Naive thymus-derived CD4-positive, alpha-beta T cell (primary cell): Measurements from ENCODE around the gene UPP1. TPM values are rescaled to one million over a fixed set of nuclear protein-coding genes. Genes with fewer than 3 reads are reported as not detected.
A peak's percentile ranks its signal among the peaks of the same experiment; 100 is the strongest.
"Not testable (repeated sequence)": the region's sequence is repeated elsewhere in the genome, so short reads cannot be mapped to it uniquely, and the experiment has no call there.

Source experiments
- ATAC-seq: fragments of 150-1000 bp; cut with Tn5 transposase; 2 replicates; pipeline ENCODE4 v1.10.0; 2021; ENCODE audit warnings: mild to moderate bottlenecking, moderate library complexity
- CTCF ChIA-PET: fragments of 350-600 bp; sonication (Branson Sonifier 250); formaldehyde crosslinking; loops from one replicate; lab custom pipeline; 2021; ENCODE audit warnings: antibody characterized with exemption; lab: Charles Lee
- POLR2A ChIA-PET: fragments of 350-600 bp; sonication (Branson Sonifier 250); formaldehyde crosslinking; loops from one replicate; lab custom pipeline; 2021; ENCODE audit warnings: antibody characterized with exemption, inconsistent platforms; lab: Charles Lee
- DNase-seq, 9 donors: peaks; one replicate each; pipeline versions ENCODE4 v3.0.0 to v3.0.0-alpha.2; 2020 to 2022; ENCODE audit warnings: mixed read lengths in 1 of 9
- H3K27ac ChIP-seq: one replicate; pipeline ENCODE4 v1.7.0; 2013; ENCODE audit warnings: mild to moderate bottlenecking, low read depth, low read length, moderate library complexity
- H3K27me3 ChIP-seq, 2 donors: one replicate each; pipeline ENCODE4 v1.7.0; 2013; ENCODE audit warnings: low read length in 2 of 2, mild to moderate bottlenecking in 2 of 2, moderate library complexity in 2 of 2; ENCODE audit not compliant: control insufficient read depth in 2 of 2, insufficient read depth in 2 of 2
- H3K36me3 ChIP-seq, 3 experiments: 1 replicate in 2 of 3; 2 replicates in 1 of 3; pipeline ENCODE4 v1.7.0; 2013; ENCODE audit warnings: low read length in 3 of 3, mild to moderate bottlenecking in 3 of 3, moderate library complexity in 1 of 3; ENCODE audit not compliant: insufficient read depth in 3 of 3, control insufficient read depth in 2 of 3
- H3K4me1 ChIP-seq, 2 donors: one replicate each; pipeline ENCODE4 v1.7.0; 2013; ENCODE audit warnings: low read length in 2 of 2, mild to moderate bottlenecking in 2 of 2, moderate library complexity in 1 of 2; ENCODE audit not compliant: control insufficient read depth in 2 of 2, insufficient read depth in 2 of 2
- H3K4me3 ChIP-seq: 2 replicates; pipeline ENCODE4 v1.7.0; 2013; ENCODE audit warnings: mild to moderate bottlenecking, low read length
- H3K9me3 ChIP-seq, 3 experiments: 1 replicate in 2 of 3; 2 replicates in 1 of 3; pipeline ENCODE4 v1.7.0; 2013; ENCODE audit warnings: low read length in 3 of 3; ENCODE audit not compliant: control insufficient read depth in 2 of 3
- H3K27ac Mint-ChIP-seq, 9 donors: one replicate each; pipeline ENCODE4 v1.8.0; 2020 to 2022; ENCODE audit warnings: mixed read lengths in 9 of 9, mild to moderate bottlenecking in 8 of 9, moderate library complexity in 5 of 9, inconsistent platforms in 2 of 9
- H3K27me3 Mint-ChIP-seq, 5 donors: one replicate each; pipeline ENCODE4 v1.8.0; 2021 to 2022; ENCODE audit warnings: mixed read lengths in 5 of 5, mild to moderate bottlenecking in 1 of 5
- H3K36me3 Mint-ChIP-seq, 5 donors: one replicate each; pipeline ENCODE4 v1.8.0; 2020 to 2022; ENCODE audit warnings: mixed read lengths in 5 of 5, mild to moderate bottlenecking in 3 of 5, inconsistent platforms in 1 of 5
- H3K4me1 Mint-ChIP-seq, 7 donors: one replicate each; pipeline ENCODE4 v1.8.0; 2020 to 2022; ENCODE audit warnings: mixed read lengths in 7 of 7, mild to moderate bottlenecking in 3 of 7, inconsistent platforms in 1 of 7
- H3K4me3 Mint-ChIP-seq, 10 donors: one replicate each; pipeline ENCODE4 v1.8.0; 2020 to 2022; ENCODE audit warnings: mild to moderate bottlenecking in 10 of 10, mixed read lengths in 10 of 10, moderate library complexity in 6 of 10, inconsistent platforms in 2 of 10
- H3K9me3 Mint-ChIP-seq, 11 donors: one replicate each; pipeline ENCODE4 v1.8.0; 2020 to 2022; ENCODE audit warnings: mixed read lengths in 11 of 11, mild to moderate bottlenecking in 4 of 11, inconsistent platforms in 1 of 11, moderate library complexity in 1 of 11
- intact Hi-C, 2 donors: fragments of 100-400 bp; cut with micrococcal nuclease; formaldehyde crosslinking; loops; one replicate each; pipeline ENCODE4 v1.15.1; 2023
- polyA plus RNA-seq, 2 donors: library from polyadenylated mRNA; unstranded; fragments of 300-500 nt; fragmentation: Illumina TruSeq; gene quantifications; one replicate each; pipeline ENCODE4 v1.2.3, GENCODE V29; 2021
- total RNA-seq, 6 experiments: library from RNA in 5 of 6; stranded (reverse) in 5 of 6; gene quantifications; 1 replicate in 5 of 6; 2 replicates in 1 of 6; pipeline ENCODE4 v1.2.3 and lab custom pipeline; 2021 to 2026

Gene UPP1
- total and polyA plus RNA-seq, 7 experiments from 2014 or later: 40.2 to 143 (median 93.4) TPM

DNA sequence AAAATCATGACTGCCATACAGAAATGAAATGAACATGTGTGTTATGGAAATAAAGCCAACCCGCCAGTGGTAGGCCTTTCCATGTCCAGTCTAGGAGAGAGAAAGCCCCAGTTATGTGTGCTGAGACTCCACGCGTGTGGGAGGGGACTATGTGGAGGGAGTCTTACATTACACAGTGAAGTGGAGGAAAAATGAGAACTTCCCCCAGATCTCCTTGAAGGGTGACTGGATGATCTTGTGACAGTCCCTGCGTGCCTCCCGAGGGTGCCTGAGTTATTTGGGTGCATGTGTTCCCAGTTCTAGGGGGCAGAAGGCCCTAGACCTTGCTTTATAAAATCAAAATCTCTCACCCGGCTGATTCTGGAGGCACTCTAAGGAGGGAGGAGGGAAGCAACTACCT lies 24.2 kb downstream of the UPP1 start:
- H3K4me3 ChIP-seq: no peak overlapping the region
- no peaks in the 10 kb centered on the region for H3K9me3 ChIP-seq
- peaks cover 0 to 3% (median 0%) of the 10 kb centered on the region in 5 donors for H3K27me3 Mint-ChIP-seq
- no peaks in the 10 kb centered on the region for H3K27me3 ChIP-seq
- ChIA-PET CTCF (no interaction called here), POLR2A (interaction anchor here (1.0 kb wide), 1 partner anchor 122 kb away, joined by 5 read pairs; no protein-coding TSS in a partner anchor)
- peaks cover 0 to 13% (median 8%) of the 10 kb centered on the region in 3 experiments for H3K36me3 ChIP-seq
- H3K4me1 ChIP-seq: peaks cover 8 to 14% of the 10 kb centered on the region in 2 donors
- peaks cover 0 to 10% (median 7%) of the 10 kb centered on the region in 5 donors for H3K36me3 Mint-ChIP-seq
- H3K4me3 Mint-ChIP-seq: no peak overlapping the region
- H3K9me3 Mint-ChIP-seq: no peaks in the 10 kb centered on the region
- peaks cover 10 to 21% (median 11%) of the 10 kb centered on the region in 7 donors for H3K4me1 Mint-ChIP-seq
- ATAC-seq: no peak
- no peak overlapping the region for H3K27ac ChIP-seq
- intact Hi-C loops: no loop called here
- DNase-seq: no peak
- H3K27ac Mint-ChIP-seq: no peak overlapping the region

DNA sequence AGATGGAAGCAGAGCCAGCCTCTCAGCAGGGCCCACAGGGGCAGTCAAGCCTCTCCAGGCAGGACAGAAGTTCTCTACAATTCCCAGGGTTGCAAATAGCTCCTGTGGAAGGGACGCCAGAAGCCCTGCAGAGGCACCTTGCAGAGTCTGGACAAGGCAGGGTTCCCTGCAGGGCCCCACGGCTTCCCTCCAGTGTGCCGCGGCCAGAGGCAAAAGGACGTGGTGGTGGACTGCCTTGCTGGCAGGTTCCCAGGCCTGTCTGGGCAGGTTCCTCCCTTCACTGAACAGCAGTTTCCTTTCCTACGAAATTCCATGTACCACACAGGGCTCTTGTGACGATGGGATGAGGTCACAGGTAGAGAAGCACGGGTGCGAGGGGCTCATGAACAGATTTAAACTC lies 25.1 kb downstream of the UPP1 start:
- Histone ChIP-seq H3K27me3 (no peaks in the 10 kb centered on the region), H3K27ac (no peak overlapping the region), H3K4me1 (peaks cover 8 to 14% of the 10 kb centered on the region in 2 donors), H3K36me3 (peaks cover 0 to 5% (median 1%) of the 10 kb centered on the region in 3 experiments), H3K4me3 (no peak overlapping the region), H3K9me3 (no peaks in the 10 kb centered on the region)
- Mint-ChIP-seq H3K27ac (no peak overlapping the region), H3K27me3 (peaks cover 0 to 6% (median 0%) of the 10 kb centered on the region in 5 donors), H3K36me3 (peaks cover 0 to 4% (median under 1%) of the 10 kb centered on the region in 5 donors), H3K4me1 (peaks cover 10 to 15% (median 11%) of the 10 kb centered on the region in 7 donors), H3K4me3 (no peak overlapping the region), H3K9me3 (no peaks in the 10 kb centered on the region)
- ChIA-PET POLR2A (interaction anchor here (0.9 kb wide), 1 partner anchor 122 kb away, joined by 3 read pairs; no protein-coding TSS in a partner anchor), CTCF (interaction anchor here (1.5 kb wide), 1 partner anchor 170 kb away, joined by 3 read pairs; no protein-coding TSS in a partner anchor)
- intact Hi-C loops: no loop called here
- ATAC-seq (no peak), DNase-seq (no peak)

DNA sequence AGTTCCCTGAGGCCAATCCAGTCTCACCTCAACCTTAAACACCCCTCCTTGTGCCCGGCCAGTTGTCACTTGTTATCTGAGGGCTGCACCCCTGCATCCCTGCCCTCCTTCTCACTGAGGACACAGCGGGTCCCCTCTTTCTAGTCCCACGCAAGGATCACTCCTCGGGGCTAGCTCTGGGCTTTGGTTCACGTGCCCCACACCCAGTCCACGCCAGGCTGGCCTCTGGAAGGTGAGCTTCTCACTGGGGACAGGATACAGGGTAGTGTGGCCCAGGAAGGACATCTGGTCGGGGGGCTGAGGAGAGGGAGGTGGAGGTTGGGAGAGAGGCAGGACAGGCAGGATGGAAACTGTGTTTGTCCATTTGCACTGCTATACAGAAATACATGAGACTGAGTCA lies 25.5 kb downstream of the UPP1 start:
- intact Hi-C loops: no loop called here
- no peaks in the 10 kb centered on the region for H3K9me3 ChIP-seq
- no peaks in the 10 kb centered on the region for H3K27me3 ChIP-seq
- no peak overlapping the region for H3K4me3 ChIP-seq
- peaks cover 9 to 11% (median 10%) of the 10 kb centered on the region in 7 donors for H3K4me1 Mint-ChIP-seq
- H3K27me3 Mint-ChIP-seq: peaks cover 0 to 8% (median 0%) of the 10 kb centered on the region in 5 donors
- no peak overlapping the region for H3K4me3 Mint-ChIP-seq
- POLR2A ChIA-PET: interaction anchor here (0.9 kb wide), 1 partner anchor 123 kb away, joined by 3 read pairs; no protein-coding TSS in a partner anchor
- H3K36me3 Mint-ChIP-seq: peaks cover 0 to 4% (median 0%) of the 10 kb centered on the region in 5 donors
- H3K4me1 ChIP-seq: peaks cover 8 to 11% of the 10 kb centered on the region in 2 donors
- ATAC-seq: no peak
- H3K9me3 Mint-ChIP-seq: no peaks in the 10 kb centered on the region
- H3K36me3 ChIP-seq: no peaks in the 10 kb centered on the region
- CTCF ChIA-PET: interaction anchor here (1.5 kb wide), 1 partner anchor 171 kb away, joined by 3 read pairs; no protein-coding TSS in a partner anchor
- no peak overlapping the region for H3K27ac ChIP-seq
- peak overlapping the region in 1 of 9 donors; percentile 13 for H3K27ac Mint-ChIP-seq
- DNase-seq: no peak

DNA sequence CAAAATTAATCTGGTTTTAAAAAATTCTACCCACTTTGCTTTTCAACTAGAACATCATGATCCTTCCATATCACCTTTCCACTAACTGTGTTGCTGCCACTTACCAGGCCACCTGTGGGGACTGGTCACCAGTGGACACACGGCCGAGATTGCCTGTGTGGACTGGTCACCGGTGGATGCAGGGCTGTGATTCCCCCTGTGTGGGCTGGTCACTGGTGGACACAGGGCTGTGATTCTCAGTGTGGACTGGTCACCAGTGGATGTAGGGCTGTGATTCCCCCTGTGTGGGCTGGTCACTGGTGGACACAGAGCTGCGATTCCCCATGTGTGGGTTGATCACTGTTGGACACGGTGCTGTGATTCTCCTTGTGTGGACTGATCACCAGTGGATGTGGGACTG lies 27.0 kb downstream of the UPP1 start:
- Mint-ChIP-seq H3K4me1 (peaks cover 0 to 2% (median 0%) of the 10 kb centered on the region in 7 donors), H3K27ac (no peak overlapping the region)
- POLR2A ChIA-PET: no interaction called here

DNA sequence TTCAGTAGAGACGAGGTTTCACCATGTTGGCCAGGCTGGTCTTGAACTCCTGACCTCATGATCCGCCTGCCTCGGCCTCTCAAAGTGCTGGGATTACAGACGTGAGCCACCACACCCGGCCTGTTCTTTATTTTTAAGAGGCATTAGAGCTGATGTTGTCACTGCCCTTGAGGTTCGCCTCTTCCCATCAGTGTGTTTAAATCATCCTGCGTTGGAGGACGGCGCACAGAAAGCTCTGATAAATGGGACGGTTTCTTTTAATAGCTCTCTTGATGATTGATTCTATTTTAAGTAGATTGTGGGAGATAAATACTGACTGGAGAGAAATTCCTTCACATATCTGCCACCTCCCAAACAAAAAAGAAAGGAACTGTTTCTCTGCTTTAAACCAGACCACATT lies 29.0 kb downstream of the UPP1 start:
- ATAC-seq (no peak), DNase-seq (no peak)
- H3K4me3 Mint-ChIP-seq: no peak overlapping the region
- Histone ChIP-seq H3K9me3 (no peaks in the 10 kb centered on the region), H3K36me3 (no peaks in the 10 kb centered on the region), H3K27ac (no peak overlapping the region), H3K4me3 (no peak overlapping the region), H3K4me1 (no peaks in the 10 kb centered on the region), H3K27me3 (no peaks in the 10 kb centered on the region)
- CTCF ChIA-PET: no interaction called here
- peaks cover 0 to 17% (median 5%) of the 10 kb centered on the region in 5 donors for H3K27me3 Mint-ChIP-seq
- intact Hi-C loops: no loop called here
- H3K36me3 Mint-ChIP-seq: no peaks in the 10 kb centered on the region
- POLR2A ChIA-PET: no interaction called here
- H3K9me3 Mint-ChIP-seq: peaks cover 0 to 8% (median 0%) of the 10 kb centered on the region in 11 donors
- no peak overlapping the region for H3K27ac Mint-ChIP-seq
- no peaks in the 10 kb centered on the region for H3K4me1 Mint-ChIP-seq

More for the DNA sequence above, 27.0 kb downstream of the UPP1 start:
- Mint-ChIP-seq H3K36me3 (no peaks in the 10 kb centered on the region), H3K27me3 (peaks cover 0 to 8% (median 0%) of the 10 kb centered on the region in 5 donors), H3K4me3 (no peak overlapping the region), H3K9me3 (no peaks in the 10 kb centered on the region)
- ATAC-seq (no peak), DNase-seq (no peak)
- intact Hi-C loops: no loop called here
- Histone ChIP-seq H3K27ac (no peak overlapping the region), H3K4me1 (no peaks in the 10 kb centered on the region), H3K36me3 (no peaks in the 10 kb centered on the region), H3K4me3 (no peak overlapping the region), H3K9me3 (no peaks in the 10 kb centered on the region), H3K27me3 (no peaks in the 10 kb centered on the region)
- CTCF ChIA-PET: no interaction called here

DNA sequence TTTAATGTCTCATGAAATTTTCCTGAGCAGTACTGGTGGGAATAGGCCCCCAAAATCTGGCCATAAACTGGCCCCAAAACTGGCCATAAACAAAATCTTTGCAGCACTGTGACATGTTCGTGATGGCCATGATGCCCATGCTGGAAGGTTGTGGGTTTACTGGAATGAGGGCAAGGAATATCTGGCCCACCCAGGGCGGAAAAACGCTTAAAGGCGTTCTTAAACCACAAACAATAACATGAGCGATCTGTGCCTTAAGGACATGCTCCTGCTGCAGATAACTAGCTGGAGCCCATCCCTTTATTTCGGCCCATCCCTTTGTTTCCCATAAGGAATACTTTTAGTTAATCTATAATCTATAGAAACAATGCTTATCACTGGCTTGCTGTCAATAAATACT lies 31.5 kb downstream of the UPP1 start:
- H3K4me1 Mint-ChIP-seq, POLR2A ChIA-PET, DNase-seq, H3K27me3 ChIP-seq, H3K27ac ChIP-seq, H3K27ac Mint-ChIP-seq, H3K36me3 ChIP-seq, H3K4me3 Mint-ChIP-seq, H3K9me3 Mint-ChIP-seq, H3K9me3 ChIP-seq, ATAC-seq, intact Hi-C loops, H3K4me3 ChIP-seq, H3K4me1 ChIP-seq, H3K36me3 Mint-ChIP-seq: not testable (repeated sequence)
- CTCF ChIA-PET: interaction anchor here (1.3 kb wide), 1 partner anchor 10 kb away, joined by 5 read pairs; no protein-coding TSS in a partner anchor
- H3K27me3 Mint-ChIP-seq: peaks cover 0 to 35% (median 9%) of the 10 kb centered on the region in 5 donors

DNA sequence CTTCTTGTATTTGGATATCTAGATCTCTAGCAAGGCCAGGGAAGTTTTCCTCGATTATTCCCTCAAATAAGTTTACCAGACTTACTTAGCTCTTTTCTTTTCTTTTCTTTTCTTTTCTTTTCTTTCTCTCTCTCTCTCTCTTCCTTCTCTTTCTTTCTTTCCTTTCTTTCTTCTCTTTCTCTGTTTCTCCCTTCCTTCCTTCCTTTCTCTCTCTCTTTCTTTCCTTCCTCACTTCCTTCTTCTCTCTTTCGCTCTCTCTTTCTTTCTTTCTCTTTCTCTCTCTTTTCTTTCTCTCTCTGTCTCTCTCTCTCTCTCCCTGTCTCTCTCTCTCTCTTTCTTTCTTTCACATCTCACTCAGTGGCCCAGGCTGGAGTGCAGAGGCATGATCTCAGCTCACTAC lies 37.0 kb downstream of the UPP1 start:
- DNase-seq (no peak), ATAC-seq (no peak)
- Mint-ChIP-seq H3K36me3 (peaks cover 0 to 12% (median 5%) of the 10 kb centered on the region in 5 donors), H3K4me1 (peaks cover 0 to 3% (median 0%) of the 10 kb centered on the region in 7 donors), H3K27ac (peak overlapping the region in 1 of 9 donors; percentile 33), H3K27me3 (peaks cover 15 to 46% (median 26%) of the 10 kb centered on the region in 5 donors), H3K4me3 (peak overlapping the region in 1 of 10 donors; percentile 27), H3K9me3 (peaks cover 0 to 26% (median 10%) of the 10 kb centered on the region in 11 donors)
- CTCF ChIA-PET: no interaction called here
- POLR2A ChIA-PET: no interaction called here
- Histone ChIP-seq H3K27me3 (no peaks in the 10 kb centered on the region), H3K9me3 (peaks cover 0 to 4% (median 0%) of the 10 kb centered on the region in 3 experiments), H3K27ac (no peak overlapping the region), H3K36me3 (no peaks in the 10 kb centered on the region), H3K4me3 (no peak overlapping the region), H3K4me1 (no peaks in the 10 kb centered on the region)
- intact Hi-C loops: no loop called here
